Heart left ventricle (tissue), 16 donors: ENCODE measurements around the gene FKBP1A. TPM values are rescaled to one million over a fixed set of nuclear protein-coding genes. Genes with fewer than 3 reads are reported as not detected.
A peak's percentile ranks its signal among the peaks of the same experiment; 100 is the strongest.

Experiments
- ATAC-seq, 4 donors: fragments of 200-7000 bp; cut with Tn5 transposase; one replicate each; pipeline ENCODE4 v1.9.1; 2020 to 2022; ENCODE audit warnings: moderate library complexity in 4 of 4, mild to moderate bottlenecking in 3 of 4, moderate number of reproducible peaks in 1 of 4
- DNase-seq, 5 donors: peaks; one replicate each; pipeline ENCODE4 v3.0.0-alpha.2; 2020
- H3K27ac ChIP-seq, 12 donors: fragments of 200-600 bp; sonication (generic) in 4 of 12; one replicate each; pipeline versions ENCODE4 v1.5.0 to v1.8.0; 2016 to 2022; ENCODE audit warnings: mild to moderate bottlenecking in 2 of 12
- H3K27me3 ChIP-seq, 9 donors: fragments of 200-600 bp; sonication (generic) in 2 of 9; one replicate each; pipeline versions ENCODE4 v1.5.1 to v1.8.0; 2016 to 2022; ENCODE audit warnings: mild to moderate bottlenecking in 3 of 9
- H3K36me3 ChIP-seq, 9 donors: fragments of 200-600 bp; sonication (generic) in 2 of 9; one replicate each; pipeline versions ENCODE4 v1.5.0 to v1.8.0; 2018 to 2022; ENCODE audit warnings: mild to moderate bottlenecking in 2 of 9
- H3K4me1 ChIP-seq, 12 donors: fragments of 200-600 bp; sonication (generic) in 4 of 12; one replicate each; pipeline versions ENCODE4 v1.5.0 to v1.8.0; 2016 to 2022; ENCODE audit warnings: mild to moderate bottlenecking in 3 of 12
- H3K4me3 ChIP-seq, 12 donors: fragments of 200-600 bp; sonication (generic) in 4 of 12; one replicate each; pipeline versions ENCODE4 v1.5.0 to v1.8.0; 2017 to 2022; ENCODE audit warnings: mild to moderate bottlenecking in 9 of 12, moderate library complexity in 4 of 12
- H3K9me3 ChIP-seq, 12 donors: fragments of 200-600 bp; sonication (generic) in 4 of 12; one replicate each; pipeline versions ENCODE4 v1.5.0 to v1.8.0; 2016 to 2022; ENCODE audit warnings: mild to moderate bottlenecking in 1 of 12
- POLR2A ChIP-seq, 2 donors: fragments of 450-650 bp; IDR thresholded peaks; one replicate each; pipeline ENCODE4 v1.6.1; 2017; ENCODE audit warnings: antibody characterized with exemption in 2 of 2, mild to moderate bottlenecking in 2 of 2, moderate library complexity in 2 of 2
- whole genome bisulfite sequencing, 4 donors: extraction: QIAGEN DNeasy Blood & Tissue Kit in 2 of 4; methylation state at CpG; one replicate each; pipeline versions ENCODE4 v1.1.5 to v1.1.7; 2013 to 2018; 5-methylcytosine and 5-hydroxymethylcytosine counted together
- intact Hi-C, 10 donors: fragments of 100-400 bp; cut with DNase I; formaldehyde crosslinking; loops; one replicate each; pipeline versions ENCODE4 v1.11.1 to v1.14.2; 2022
- polyA plus RNA-seq, 2 donors: library from polyadenylated mRNA; stranded (reverse); fragments of 200-250 nt; gene quantifications; one replicate each; pipeline ENCODE4 v1.2.3, GENCODE V29; 2013
- total RNA-seq, 9 donors: library from RNA; depleted of rRNA in 2 of 9; stranded (reverse); fragments of >200 nt in 2 of 9; fragmentation: NEBNext Ultra II Directional in 3 of 9; extraction: Animal tissue kit (Norgen Biotek cat#: 25700) in 3 of 9; gene quantifications; one replicate each; pipeline versions ENCODE4 v1.1.0 to v1.2.4, GENCODE V29; 2016 to 2023
- TF ChIP-seq, protein P1 (sequence below), 12 donors: fragments of 200-600 bp; sonication (generic) in 4 of 12; IDR thresholded peaks; one replicate each; pipeline versions ENCODE4 v1.5.0 to v1.8.0; 2018 to 2022; ENCODE audit warnings: antibody characterized with exemption in 12 of 12, mild to moderate bottlenecking in 5 of 12
- donor health status: ischemic (EF 13 %, LVEDD 7.1; RV severe dilation, severe dysfunction).
- donor health status: healthy with polysubstance abuse.
- donor health status: DM: no; HTN: yes; CAD: no.
- donor health status: DM: no; HTN: no; CAD: no.
- donor health status: ischemic (EF 25% LVEDD 6.9; RV normal size, moderate dysfunction).
- donor health status: ischemic (EF 25% LVEDD 5.7; RV mildly dilated, moderate dysfunction).
- donor health status: healthy.
- donor health status: DM: yes; HTN: yes; CAD: no.
- donor health status: ischemic (EF 35%, LVEDD 5.7; RV mildly dilated, moderate dysfunction).
- donor health status: nonischemic (EF 11% LVEDD 7.7; RV severe dilation, severe dysfunction).
- donor health status: DM: yes; HTN: yes; CAD: no.
- donor health status: PGD.
- donor health status: ischemic (EF 29% LVEDD 5.4; RV normal size, mild dysfunction).
- donor health status: nonischemic (EF 23%, LVEDD 6.1; RV moderate dilation, normal function).

Gene FKBP1A
- total and polyA plus RNA-seq, 11 donors, result 71.3 to 401 (median 144) TPM

DNA sequence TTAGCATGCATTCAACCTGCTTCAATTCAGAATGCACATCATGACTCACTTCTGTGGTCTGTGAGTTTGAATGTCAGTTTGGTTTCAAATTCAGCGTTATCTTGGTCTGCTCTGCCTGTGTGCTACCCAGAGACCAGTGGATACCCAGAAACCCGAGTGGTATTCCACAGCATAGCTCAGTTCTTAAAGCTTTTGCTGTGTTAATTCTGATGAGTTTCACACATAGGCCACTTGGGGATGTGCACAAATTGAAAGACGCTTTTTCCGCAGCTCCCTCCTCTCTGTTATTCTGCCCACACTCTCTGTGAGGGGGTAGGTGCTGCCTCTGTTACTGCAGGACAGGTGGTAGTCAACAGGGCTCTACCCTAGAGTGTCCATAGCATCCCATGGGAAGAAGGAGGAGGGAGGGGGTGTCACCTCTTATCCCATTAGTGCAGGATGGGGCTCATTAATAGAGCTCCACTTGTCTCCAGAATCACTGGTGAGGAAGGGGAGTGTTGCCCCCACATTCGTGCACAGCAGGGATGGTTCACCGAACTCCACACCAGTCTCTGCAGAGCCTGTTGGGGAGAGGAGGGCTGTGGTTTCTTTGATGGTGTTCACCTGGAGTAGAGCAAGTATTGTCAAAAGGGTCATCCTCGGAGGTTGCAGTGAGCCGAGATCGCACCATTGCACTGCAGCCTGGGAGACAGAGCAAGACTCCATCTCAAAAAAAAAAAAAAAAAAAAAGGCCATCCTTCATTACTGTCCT, 34.8 kb downstream of the FKBP1A start:
- Histone ChIP-seq H3K4me3 (no peak overlapping the region), H3K4me1 (peaks cover 0 to 3% (median 0%) of the 10 kb centered on the region in 12 donors), H3K27me3 (no peaks in the 10 kb centered on the region), H3K36me3 (peaks cover 0 to 61% (median 28%) of the 10 kb centered on the region in 9 donors), H3K9me3 (peaks cover 0 to 7% (median 0%) of the 10 kb centered on the region in 12 donors), H3K27ac (no peak overlapping the region)
- intact Hi-C loops, result no loop called here
- peak in 1 of 5 donors; percentile 3 for DNase-seq
- peak in 1 of 4 donors; percentile 29 for ATAC-seq
- TF ChIP-seq, protein P1, sequence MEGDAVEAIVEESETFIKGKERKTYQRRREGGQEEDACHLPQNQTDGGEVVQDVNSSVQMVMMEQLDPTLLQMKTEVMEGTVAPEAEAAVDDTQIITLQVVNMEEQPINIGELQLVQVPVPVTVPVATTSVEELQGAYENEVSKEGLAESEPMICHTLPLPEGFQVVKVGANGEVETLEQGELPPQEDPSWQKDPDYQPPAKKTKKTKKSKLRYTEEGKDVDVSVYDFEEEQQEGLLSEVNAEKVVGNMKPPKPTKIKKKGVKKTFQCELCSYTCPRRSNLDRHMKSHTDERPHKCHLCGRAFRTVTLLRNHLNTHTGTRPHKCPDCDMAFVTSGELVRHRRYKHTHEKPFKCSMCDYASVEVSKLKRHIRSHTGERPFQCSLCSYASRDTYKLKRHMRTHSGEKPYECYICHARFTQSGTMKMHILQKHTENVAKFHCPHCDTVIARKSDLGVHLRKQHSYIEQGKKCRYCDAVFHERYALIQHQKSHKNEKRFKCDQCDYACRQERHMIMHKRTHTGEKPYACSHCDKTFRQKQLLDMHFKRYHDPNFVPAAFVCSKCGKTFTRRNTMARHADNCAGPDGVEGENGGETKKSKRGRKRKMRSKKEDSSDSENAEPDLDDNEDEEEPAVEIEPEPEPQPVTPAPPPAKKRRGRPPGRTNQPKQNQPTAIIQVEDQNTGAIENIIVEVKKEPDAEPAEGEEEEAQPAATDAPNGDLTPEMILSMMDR (IDR thresholded peaks at IDR 0.05), result no peak
- TF ChIP-seq POLR2A (IDR thresholded peaks at IDR 0.05), result no peak
- 91 to 96% (median 94%) methylated on average over 9 of the region's 9 CpGs for WGBS, 4 donors

DNA sequence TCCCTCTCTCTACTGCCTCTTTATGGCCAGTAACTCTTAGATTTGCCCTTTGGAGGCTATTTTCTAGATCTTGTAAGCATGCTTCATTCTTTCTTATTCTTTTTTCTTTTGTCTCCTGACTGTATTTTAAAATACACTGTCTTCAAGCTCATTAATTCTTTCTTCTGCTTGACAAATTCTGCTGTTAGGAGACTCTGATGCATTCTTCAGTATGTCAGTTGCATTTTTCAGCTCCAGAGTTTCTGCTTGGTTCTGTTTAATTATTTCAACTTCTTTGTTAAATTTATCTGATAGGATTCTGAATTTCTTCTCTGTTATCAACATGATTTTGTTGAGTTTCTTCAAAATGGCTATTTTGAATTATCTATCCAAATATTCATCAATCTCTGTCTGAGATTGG, 38.9 kb downstream of the FKBP1A start:
- TF ChIP-seq, protein P1 (IDR thresholded peaks at IDR 0.05), result no peak
- no peak for TF ChIP-seq POLR2A (IDR thresholded peaks at IDR 0.05)
- intact Hi-C loops, result no loop called here
- no peaks in the 10 kb centered on the region for H3K27me3 ChIP-seq
- peaks cover 0 to 3% (median 0%) of the 10 kb centered on the region in 12 donors for H3K4me1 ChIP-seq
- ATAC-seq (no peak), DNase-seq (no peak)
- H3K4me3 ChIP-seq, result no peak overlapping the region
- H3K27ac ChIP-seq, result no peak overlapping the region
- H3K9me3 ChIP-seq, result peaks cover 0 to 16% (median under 1%) of the 10 kb centered on the region in 12 donors
- peaks cover 0 to 36% (median 6%) of the 10 kb centered on the region in 9 donors for H3K36me3 ChIP-seq

DNA sequence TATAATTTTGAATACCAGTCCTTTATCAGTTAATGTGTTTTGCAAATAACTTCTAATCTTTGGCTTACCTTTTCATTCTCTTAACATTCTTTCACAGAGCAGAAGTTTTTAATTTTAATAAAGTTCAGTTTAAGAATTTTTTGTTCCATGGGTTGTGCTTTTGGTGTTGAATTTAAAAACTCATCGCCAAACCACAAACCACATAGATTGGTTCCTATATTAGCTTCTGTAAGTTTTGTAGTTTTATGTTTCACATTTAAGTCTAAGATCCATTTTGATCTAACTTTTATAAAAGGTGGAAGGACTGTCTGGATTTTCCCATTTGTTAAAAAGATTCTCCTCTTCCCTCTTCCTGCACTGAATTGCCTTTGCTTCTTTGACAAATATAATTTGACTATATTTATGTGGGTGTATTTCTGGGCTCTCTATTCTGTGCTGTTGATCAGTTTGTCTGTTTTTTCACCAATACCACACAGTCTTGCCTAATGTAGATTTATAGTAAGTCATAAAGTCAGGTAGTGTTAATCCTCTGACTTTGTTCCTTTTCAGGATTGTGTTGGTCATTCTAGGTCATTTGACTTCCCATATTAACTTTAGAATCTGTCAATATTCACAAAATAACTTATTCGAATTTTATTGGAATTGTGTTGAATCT, 46.4 kb downstream of the FKBP1A start:
- peaks cover 0 to 32% (median 6%) of the 10 kb centered on the region in 12 donors for H3K9me3 ChIP-seq

DNA sequence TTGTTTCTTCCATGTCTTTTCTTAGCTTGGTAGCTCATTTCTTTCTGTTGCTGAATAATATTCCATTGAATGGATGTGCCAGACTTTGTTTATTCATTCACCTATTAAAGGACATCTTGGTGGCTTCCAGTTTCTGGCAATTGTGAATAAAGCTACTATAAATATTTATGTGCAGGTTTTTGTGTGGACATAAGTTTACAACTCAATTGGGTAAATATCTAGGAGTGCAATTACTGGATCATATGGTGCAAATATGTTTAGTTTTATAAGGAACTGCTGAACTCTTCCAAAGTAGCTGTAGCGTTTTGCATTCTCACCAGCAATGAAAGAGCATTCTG, 47.1 kb downstream of the FKBP1A start:
- no peaks in the 10 kb centered on the region for H3K27me3 ChIP-seq
- intact Hi-C loops, result no loop called here
- TF ChIP-seq, protein P1 (IDR thresholded peaks at IDR 0.05), result no peak
- no peak for TF ChIP-seq POLR2A (IDR thresholded peaks at IDR 0.05)
- peaks cover 0 to 12% (median 0%) of the 10 kb centered on the region in 12 donors for H3K4me1 ChIP-seq
- peaks cover 0 to 3% (median 0%) of the 10 kb centered on the region in 9 donors for H3K36me3 ChIP-seq
- no peak overlapping the region for H3K27ac ChIP-seq
- H3K9me3 ChIP-seq, result peaks cover 0 to 32% (median 6%) of the 10 kb centered on the region in 12 donors
- DNase-seq (no peak), ATAC-seq (no peak)
- no peak overlapping the region for H3K4me3 ChIP-seq
- WGBS, 4 donors, result 92 to 100% (median 93%) methylated on average over 1 of the region's 1 CpG

More for the DNA sequence above, 46.4 kb downstream of the FKBP1A start:
- Histone ChIP-seq H3K27me3 (no peaks in the 10 kb centered on the region), H3K4me1 (peaks cover 0 to 12% (median 0%) of the 10 kb centered on the region in 12 donors), H3K27ac (no peak overlapping the region), H3K36me3 (peaks cover 0 to 3% (median 0%) of the 10 kb centered on the region in 9 donors), H3K4me3 (no peak overlapping the region)
- intact Hi-C loops, result no loop called here
- TF ChIP-seq, protein P1 (IDR thresholded peaks at IDR 0.05), result no peak
- TF ChIP-seq POLR2A (IDR thresholded peaks at IDR 0.05), result no peak
- WGBS, 4 donors, result 90 to 95% (median 93%) methylated on average over 2 of the region's 2 CpGs
- no peak for ATAC-seq
- DNase-seq, result no peak
